Measurements from ENCODE around the gene CANX. TPM values are rescaled to one million over a fixed set of nuclear protein-coding genes. Genes with fewer than 3 reads are reported as not detected.

Gene CANX
- total RNA-seq, 4 donors from 2014 or later = 183 to 307 (median 253) TPM

Other genes with a start within 250 kb of the CANX start
- gene RUFY1, start 148.4 kb upstream of the CANX start, total RNA-seq = 10 to 100 TPM; 36.4 to 76.1 (median 54.9) TPM
- gene HNRNPH1, start 75.3 kb upstream of the CANX start, total RNA-seq = 100 to 1,000 TPM; 182 to 474 (median 317) TPM
- not detected for gene CBY3, start 17.9 kb upstream of the CANX start, total RNA-seq
- gene MAML1, start 33.9 kb downstream of the CANX start, total RNA-seq = 10 to 100 TPM; 25.5 to 46.8 (median 31.5) TPM
- 10 to 100 TPM in 2 of 4 donors, 1 to 10 TPM in 2; 3.5 to 14.8 (median 9.6) TPM for gene LTC4S, start 95.0 kb downstream of the CANX start, total RNA-seq
- 100 to 1,000 TPM in 2 of 4 donors, 10 to 100 TPM in 2; 86.3 to 113 (median 101) TPM for gene MGAT4B, start 107.9 kb downstream of the CANX start, total RNA-seq
- gene SQSTM1, start 121.9 kb downstream of the CANX start, total RNA-seq = 100 to 1,000 TPM; 263 to 508 (median 298) TPM
- gene MRNIP, start 159.8 kb downstream of the CANX start, total RNA-seq = 10 to 100 TPM; 13.7 to 44.9 (median 26.5) TPM
- 100 to 1,000 TPM in 2 of 4 donors, 10 to 100 TPM in 2; 71.4 to 125 (median 100) TPM for gene TBC1D9B, start 208.9 kb downstream of the CANX start, total RNA-seq